Upper lobe of right lung (tissue), 1 donor: ENCODE data around the gene ZDHHC3. TPM values are rescaled to one million over a fixed set of nuclear protein-coding genes. Genes with fewer than 3 reads are reported as not detected.

Experiments used
- ATAC-seq: fragments of 200-7000 bp; cut with Tn5 transposase; one replicate; pipeline ENCODE4 v1.9.1; 2020; ENCODE audit warnings: mild to moderate bottlenecking, moderate library complexity
- DNase-seq: peaks from one replicate; pipeline ENCODE4 v3.0.0-alpha.2; 2020
- H3K27ac ChIP-seq: fragments of 200-600 bp; one replicate; pipeline ENCODE4 v1.8.0; 2022
- H3K27me3 ChIP-seq: fragments of 200-600 bp; one replicate; pipeline ENCODE4 v1.8.0; 2022; ENCODE audit warnings: mild to moderate bottlenecking
- H3K36me3 ChIP-seq: fragments of 200-600 bp; one replicate; pipeline ENCODE4 v1.8.0; 2022
- H3K4me1 ChIP-seq: fragments of 200-600 bp; one replicate; pipeline ENCODE4 v1.8.0; 2022
- H3K4me3 ChIP-seq: fragments of 200-600 bp; one replicate; pipeline ENCODE4 v1.8.0; 2022; ENCODE audit warnings: mild to moderate bottlenecking
- H3K9me3 ChIP-seq: fragments of 200-600 bp; one replicate; pipeline ENCODE4 v1.8.0; 2022
- CTCF ChIP-seq: fragments of 200-600 bp; IDR thresholded peaks from one replicate; pipeline ENCODE4 v1.8.0; 2022; ENCODE audit warnings: antibody characterized with exemption
- intact Hi-C: fragments of 100-400 bp; cut with DNase I; formaldehyde crosslinking; loops from one replicate; pipeline ENCODE4 v1.11.0; 2022
- total RNA-seq: library from RNA; stranded (reverse); fragmentation: NEBNext Ultra II Directional; extraction: Animal tissue kit (Norgen Biotek cat#: 25700); gene quantifications from one replicate; pipeline ENCODE4 v1.2.1, GENCODE V29; 2021
- donor health status: DM: no; HTN: yes; CAD: no; lungs with severe emphysema.

ZDHHC3 gene
- total RNA-seq, 1 donor from 2014 or later, result 125 TPM

GRCh38 chr3:44918087-44918486, 57.9 kb downstream of the ZDHHC3 start:
- DNase-seq, result no peak
- H3K4me1 ChIP-seq, result peaks cover 5% of the 10 kb centered on the region
- H3K36me3 ChIP-seq, result peaks cover 43% of the 10 kb centered on the region
- no peak for TF ChIP-seq CTCF
- no peaks in the 10 kb centered on the region for H3K27me3 ChIP-seq
- no peak overlapping the region for H3K27ac ChIP-seq
- H3K9me3 ChIP-seq, result no peaks in the 10 kb centered on the region
- H3K4me3 ChIP-seq, result no peak overlapping the region
- ATAC-seq, result no peak
- intact Hi-C loops, result no loop called here

GRCh38 chr3:44915702-44916438, 60.1 kb downstream of the ZDHHC3 start:
- peaks cover 5% of the 10 kb centered on the region for H3K4me1 ChIP-seq
- DNase-seq (no peak), ATAC-seq (peak; percentile 62)
- H3K27ac ChIP-seq, result no peak overlapping the region
- no peaks in the 10 kb centered on the region for H3K27me3 ChIP-seq
- H3K9me3 ChIP-seq, result no peaks in the 10 kb centered on the region
- no peak overlapping the region for H3K4me3 ChIP-seq
- peaks cover 30% of the 10 kb centered on the region for H3K36me3 ChIP-seq
- intact Hi-C loops, result no loop called here
- peak; percentile 6 for TF ChIP-seq CTCF

GRCh38 chr3:44914936-44915335, 61.0 kb downstream of the ZDHHC3 start:
- peak; percentile 38 for TF ChIP-seq CTCF
- ATAC-seq, result peak; percentile 82
- Histone ChIP-seq H3K4me1 (peaks cover 5% of the 10 kb centered on the region), H3K36me3 (peaks cover 22% of the 10 kb centered on the region), H3K9me3 (no peaks in the 10 kb centered on the region), H3K27me3 (no peaks in the 10 kb centered on the region), H3K4me3 (no peak overlapping the region), H3K27ac (no peak overlapping the region)
- intact Hi-C loops, result no loop called here
- no peak for DNase-seq

GRCh38 chr3:44913868-44914468, 62.0 kb downstream of the ZDHHC3 start:
- Histone ChIP-seq H3K27ac (no peak overlapping the region), H3K27me3 (no peaks in the 10 kb centered on the region), H3K4me3 (no peak overlapping the region), H3K36me3 (peaks cover 14% of the 10 kb centered on the region), H3K4me1 (peaks cover 5% of the 10 kb centered on the region), H3K9me3 (no peaks in the 10 kb centered on the region)
- peak; percentile 86 for ATAC-seq
- intact Hi-C loops, result no loop called here
- DNase-seq, result peak; percentile 83
- TF ChIP-seq CTCF, result peak; percentile 83

GRCh38 chr3:44910693-44911092, 65.3 kb downstream of the ZDHHC3 start:
- intact Hi-C loops, result no loop called here
- no peak overlapping the region for H3K4me3 ChIP-seq
- TF ChIP-seq CTCF, result no peak
- DNase-seq, result no peak
- ATAC-seq, result no peak
- no peaks in the 10 kb centered on the region for H3K36me3 ChIP-seq
- no peaks in the 10 kb centered on the region for H3K9me3 ChIP-seq
- H3K27me3 ChIP-seq, result peaks cover 8% of the 10 kb centered on the region
- H3K27ac ChIP-seq, result no peak overlapping the region
- peaks cover 4% of the 10 kb centered on the region for H3K4me1 ChIP-seq
